HCT116 (cell line): ENCODE measurements around the gene CELF1.

Experiments used
- ATF3 ChIP-seq: IDR thresholded peaks from 2 replicates; pipeline ENCODE4 v1.6.1; 2012
- CEBPB ChIP-seq: IDR thresholded peaks from 2 replicates; pipeline ENCODE4 v1.6.1; 2012; ENCODE audit warnings: low read depth
- EGR1 ChIP-seq: IDR thresholded peaks from 2 replicates; pipeline ENCODE4 v1.6.1; 2012; ENCODE audit warnings: low read depth
- EZH2 ChIP-seq: fragments of 200-600 bp; sonication (generic); IDR thresholded peaks from 2 replicates; pipeline ENCODE4 v1.6.1; 2017; ENCODE audit warnings: antibody characterized with exemption, mixed run types
- EZH2phosphoT487 ChIP-seq: fragments of 200-600 bp; IDR thresholded peaks from 2 replicates; pipeline ENCODE4 v1.6.1; 2018; ENCODE audit warnings: antibody characterized with exemption, borderline replicate concordance
- FOSL1 ChIP-seq: IDR thresholded peaks from 2 replicates; pipeline ENCODE4 v1.6.1; 2012; ENCODE audit warnings: low read depth
- JUND ChIP-seq: IDR thresholded peaks from 2 replicates; pipeline ENCODE4 v1.6.1; 2012
- POLR2A ChIP-seq: IDR thresholded peaks from 2 replicates; pipeline ENCODE4 v1.7.0; 2011; ENCODE audit warnings: borderline replicate concordance; ENCODE audit not compliant: insufficient read depth, insufficient read length; ENCODE audit errors: extremely low read depth
- RAD21 ChIP-seq: IDR thresholded peaks from 2 replicates; pipeline ENCODE4 v1.6.1; 2012; ENCODE audit warnings: low read depth, mild to moderate bottlenecking
- SP1 ChIP-seq: IDR thresholded peaks from 2 replicates; pipeline ENCODE4 v1.6.1; 2012; ENCODE audit warnings: low read depth
- SRF ChIP-seq: IDR thresholded peaks from 2 replicates; pipeline ENCODE4 v1.6.1; 2012; ENCODE audit warnings: low read depth
- TF ChIP-seq, protein P1 (sequence below), 3 experiments: fragments of 200-600 bp in 1 of 3; sonication (generic) in 1 of 3; IDR thresholded peaks in 2 of 3; conservative IDR thresholded peaks in 1 of 3; 2 replicates each; pipeline ENCODE4 v1.5.1; 2012 to 2017; ENCODE audit warnings: low read depth in 2 of 3, low read length in 2 of 3, antibody characterized with exemption in 1 of 3, borderline replicate concordance in 1 of 3, control low read depth in 1 of 3, mild to moderate bottlenecking in 1 of 3, mixed read lengths in 1 of 3, mixed run types in 1 of 3, moderate library complexity in 1 of 3; ENCODE audit not compliant: insufficient read depth in 1 of 3
- TF ChIP-seq, protein P2 (sequence below): IDR thresholded peaks from 2 replicates; pipeline ENCODE4 v1.6.1; 2012

GRCh38 chr11:47571895-47572294, 19.0 kb upstream of the CELF1 start:
- no peak for TF ChIP-seq EZH2phosphoT487
- TF ChIP-seq, protein P1, sequence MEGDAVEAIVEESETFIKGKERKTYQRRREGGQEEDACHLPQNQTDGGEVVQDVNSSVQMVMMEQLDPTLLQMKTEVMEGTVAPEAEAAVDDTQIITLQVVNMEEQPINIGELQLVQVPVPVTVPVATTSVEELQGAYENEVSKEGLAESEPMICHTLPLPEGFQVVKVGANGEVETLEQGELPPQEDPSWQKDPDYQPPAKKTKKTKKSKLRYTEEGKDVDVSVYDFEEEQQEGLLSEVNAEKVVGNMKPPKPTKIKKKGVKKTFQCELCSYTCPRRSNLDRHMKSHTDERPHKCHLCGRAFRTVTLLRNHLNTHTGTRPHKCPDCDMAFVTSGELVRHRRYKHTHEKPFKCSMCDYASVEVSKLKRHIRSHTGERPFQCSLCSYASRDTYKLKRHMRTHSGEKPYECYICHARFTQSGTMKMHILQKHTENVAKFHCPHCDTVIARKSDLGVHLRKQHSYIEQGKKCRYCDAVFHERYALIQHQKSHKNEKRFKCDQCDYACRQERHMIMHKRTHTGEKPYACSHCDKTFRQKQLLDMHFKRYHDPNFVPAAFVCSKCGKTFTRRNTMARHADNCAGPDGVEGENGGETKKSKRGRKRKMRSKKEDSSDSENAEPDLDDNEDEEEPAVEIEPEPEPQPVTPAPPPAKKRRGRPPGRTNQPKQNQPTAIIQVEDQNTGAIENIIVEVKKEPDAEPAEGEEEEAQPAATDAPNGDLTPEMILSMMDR (IDR thresholded peaks at IDR 0.05 in 2 of 3, conservative IDR thresholded peaks at IDR 0.05 in 1 of 3; ENCODE audit: borderline replicate concordance in 1 of 3, insufficient read depth in 1 of 3, low read depth in 2 of 3, low read length in 2 of 3) = no peak
- no peak for TF ChIP-seq POLR2A
- TF ChIP-seq FOSL1 = no peak
- TF ChIP-seq JUND = no peak
- no peak for TF ChIP-seq EZH2
- no peak for TF ChIP-seq RAD21
- TF ChIP-seq ATF3 = no peak
- TF ChIP-seq SRF = no peak
- no peak for TF ChIP-seq SP1
- TF ChIP-seq CEBPB = no peak
- TF ChIP-seq EGR1 = no peak
- TF ChIP-seq, protein P2, sequence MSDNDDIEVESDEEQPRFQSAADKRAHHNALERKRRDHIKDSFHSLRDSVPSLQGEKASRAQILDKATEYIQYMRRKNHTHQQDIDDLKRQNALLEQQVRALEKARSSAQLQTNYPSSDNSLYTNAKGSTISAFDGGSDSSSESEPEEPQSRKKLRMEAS = no peak
